Airway epithelial cell (primary cell): ENCODE data around the gene SHISA5. TPM values are rescaled to one million over a fixed set of nuclear protein-coding genes. Genes with fewer than 3 reads are reported as not detected.

Experiments used
- total RNA-seq: library from RNA; depleted of rRNA; stranded (reverse); fragments of >200 nt; gene quantifications from 2 replicates; pipeline ENCODE4 v1.2.3, GENCODE V29; 2015

SHISA5 gene
- 144 and 159 TPM in 2 replicates for total RNA-seq

GRCh38 chr3:48504051-48504946, at the start of gene SHISA5:
Gene SHISA5 (minus strand): TSS chr3:48504174. CDS start chr3:48504094, 80 bp downstream.

GRCh38 chr3:48446425-48447193, 57.4 kb downstream of the SHISA5 start, which contains the start of gene ATRIP:
Gene ATRIP (plus strand): TSS chr3:48446737. CDS start chr3:48446846, 109 bp downstream.

GRCh38 chr3:48439820-48440589, 64.0 kb downstream of the SHISA5 start, which contains the start of the genes CCDC51 and TMA7:
Gene CCDC51 (minus strand): TSS chr3:48440119. CDS start chr3:48435128, 4,991 bp downstream.
Gene TMA7 (plus strand): TSS chr3:48440257. CDS start chr3:48440297, 40 bp downstream.

GRCh38 chr3:48429960-48430707, 73.8 kb downstream of the SHISA5 start, which contains the start of gene PLXNB1:
Gene PLXNB1 (minus strand): TSS chr3:48430086. CDS start chr3:48424611, 5,475 bp downstream.

Other genes with a start within 250 kb of the SHISA5 start
- gene NME6, start 202.8 kb downstream of the SHISA5 start, total RNA-seq = 30.1 and 37.4 TPM in 2 replicates
- not detected in 2 replicates for gene SPINK8, start 170.5 kb downstream of the SHISA5 start, total RNA-seq
- not detected in 2 replicates for gene FBXW12, start 132.0 kb downstream of the SHISA5 start, total RNA-seq
- 108 and 120 TPM in 2 replicates for gene PLXNB1, start 74.1 kb downstream of the SHISA5 start, total RNA-seq
- gene CCDC51, start 64.1 kb downstream of the SHISA5 start, total RNA-seq = 22.7 and 31.3 TPM in 2 replicates
- gene TMA7, start 63.9 kb downstream of the SHISA5 start, total RNA-seq = 468 and 669 TPM in 2 replicates
- gene ATRIP, start 57.4 kb downstream of the SHISA5 start, total RNA-seq = 8.9 and 9.0 TPM in 2 replicates
- 20.5 and 24.5 TPM in 2 replicates for gene PFKFB4, start 52.6 kb upstream of the SHISA5 start, total RNA-seq
- gene UCN2, start 59.6 kb upstream of the SHISA5 start, total RNA-seq = 14.4 and 15.2 TPM in 2 replicates
- gene COL7A1, start 91.2 kb upstream of the SHISA5 start, total RNA-seq = 294 and 341 TPM in 2 replicates
- gene UQCRC1, start 105.5 kb upstream of the SHISA5 start, total RNA-seq = 452 and 505 TPM in 2 replicates
- not detected in 2 replicates for gene TMEM89, start 117.6 kb upstream of the SHISA5 start, total RNA-seq
- 34.7 and 59.2 TPM in 2 replicates for gene SLC26A6, start 131.3 kb upstream of the SHISA5 start, total RNA-seq
- gene CELSR3, start 158.7 kb upstream of the SHISA5 start, total RNA-seq = 0.60 and 1.1 TPM in 2 replicates
- gene NCKIPSD, start 181.7 kb upstream of the SHISA5 start, total RNA-seq = 25.2 and 34.8 TPM in 2 replicates
- 86.9 and 103 TPM in 2 replicates for gene IP6K2, start 213.0 kb upstream of the SHISA5 start, total RNA-seq